Keratinocyte (primary cell): ENCODE results near the gene ATP6V1A.

Experiments used
- CTCF ChIP-seq, 3 experiments: IDR thresholded peaks in 1 of 3; conservative IDR thresholded peaks in 1 of 3; optimal IDR thresholded peaks in 1 of 3; 2 replicates in 2 of 3; 3 replicates in 1 of 3; pipeline versions ENCODE3 to v1.5.1; 2011; ENCODE audit warnings: low read length in 3 of 3, mild to moderate bottlenecking in 3 of 3, moderate library complexity in 2 of 3, control low read depth in 1 of 3, inconsistent platforms in 1 of 3; ENCODE audit not compliant: insufficient read depth in 2 of 3; ENCODE audit errors: extremely low read depth in 1 of 3
- EZH2 ChIP-seq: IDR thresholded peaks from one replicate; pipeline ENCODE4 v1.6.1; 2012; ENCODE audit warnings: inconsistent platforms, mild to moderate bottlenecking, low read length, moderate library complexity

- no peak for TF ChIP-seq EZH2
- TF ChIP-seq CTCF (optimal IDR thresholded peaks at IDR 0.05 in 1 of 3, IDR thresholded peaks at IDR 0.05 in 1 of 3, conservative IDR thresholded peaks at IDR 0.05 in 1 of 3; ENCODE audit: extremely low read depth in 1 of 3, insufficient read depth in 2 of 3, low read length in 3 of 3): peak; percentile 7 to 54 (median 26)
Observed at GRCh38 chr3:113736548-113737089, 10.2 kb upstream of the ATP6V1A start.
